Measurements from ENCODE around the gene P2RY11. TPM values are rescaled to one million over a fixed set of nuclear protein-coding genes. Genes with fewer than 3 reads are reported as not detected.

The P2RY11 gene
- total RNA-seq, 1 donor from 2014 or later = 27.7 TPM

DNA sequence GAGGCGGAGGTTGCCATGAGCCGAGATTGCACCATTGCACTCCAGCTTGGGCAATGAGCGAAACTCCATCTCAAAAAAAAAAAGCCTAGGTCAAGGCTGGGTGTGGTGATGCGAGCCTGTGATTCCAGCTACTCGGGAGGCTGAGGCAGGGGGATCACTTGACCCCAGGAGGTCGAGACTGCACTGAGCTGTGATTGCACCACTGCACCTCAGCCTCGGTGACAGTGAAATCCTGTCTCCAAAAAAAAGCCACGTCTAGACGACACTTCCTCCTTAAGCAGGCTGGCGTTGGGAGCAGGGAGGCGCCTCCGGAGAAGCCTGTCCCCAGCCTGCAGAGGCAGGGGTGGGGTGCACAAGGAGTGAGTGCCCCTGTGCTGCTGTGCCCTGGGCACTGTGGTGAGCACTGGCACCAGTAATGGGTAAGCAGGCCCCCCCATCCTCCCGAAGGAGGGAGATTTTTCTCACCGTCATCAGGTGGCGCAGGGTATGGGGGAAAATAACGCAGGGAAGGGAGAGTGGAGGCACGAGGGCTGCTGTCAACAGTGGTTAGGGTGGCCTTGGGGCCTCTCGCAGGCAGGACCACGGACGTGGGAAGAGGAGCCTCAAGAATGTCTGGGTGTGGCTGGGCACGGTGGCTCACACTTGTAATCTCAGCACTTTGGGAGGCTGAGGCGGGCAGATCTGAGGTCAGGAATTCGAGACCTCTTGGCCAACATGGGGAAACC is 706 bp downstream of the P2RY11 start:
- intact Hi-C loops (cut with micrococcal nuclease) = loop anchor here (5.0 kb wide), 1 partner anchor 180 kb away; no protein-coding TSS in a partner anchor

- intact Hi-C loops (cut with micrococcal nuclease) = loop anchor here (1.0 to 5.0 kb wide), 2 partner anchors 39 to 181 kb away; no protein-coding TSS in a partner anchor
These were observed 1.6 kb downstream of the P2RY11 start for GRCh38 chr19:10112895-10113591.

- intact Hi-C loops (cut with micrococcal nuclease) = loop anchor here (1.0 to 5.0 kb wide), 2 partner anchors 39 to 181 kb away; no protein-coding TSS in a partner anchor
These were observed 2.1 kb downstream of the P2RY11 start for GRCh38 chr19:10113592-10113963.

- intact Hi-C loops (cut with micrococcal nuclease) = loop anchor here (1.0 to 5.0 kb wide), 2 partner anchors 40 to 182 kb away; no protein-coding TSS in a partner anchor
These were observed 2.6 kb downstream of the P2RY11 start for GRCh38 chr19:10113964-10114650.

DNA sequence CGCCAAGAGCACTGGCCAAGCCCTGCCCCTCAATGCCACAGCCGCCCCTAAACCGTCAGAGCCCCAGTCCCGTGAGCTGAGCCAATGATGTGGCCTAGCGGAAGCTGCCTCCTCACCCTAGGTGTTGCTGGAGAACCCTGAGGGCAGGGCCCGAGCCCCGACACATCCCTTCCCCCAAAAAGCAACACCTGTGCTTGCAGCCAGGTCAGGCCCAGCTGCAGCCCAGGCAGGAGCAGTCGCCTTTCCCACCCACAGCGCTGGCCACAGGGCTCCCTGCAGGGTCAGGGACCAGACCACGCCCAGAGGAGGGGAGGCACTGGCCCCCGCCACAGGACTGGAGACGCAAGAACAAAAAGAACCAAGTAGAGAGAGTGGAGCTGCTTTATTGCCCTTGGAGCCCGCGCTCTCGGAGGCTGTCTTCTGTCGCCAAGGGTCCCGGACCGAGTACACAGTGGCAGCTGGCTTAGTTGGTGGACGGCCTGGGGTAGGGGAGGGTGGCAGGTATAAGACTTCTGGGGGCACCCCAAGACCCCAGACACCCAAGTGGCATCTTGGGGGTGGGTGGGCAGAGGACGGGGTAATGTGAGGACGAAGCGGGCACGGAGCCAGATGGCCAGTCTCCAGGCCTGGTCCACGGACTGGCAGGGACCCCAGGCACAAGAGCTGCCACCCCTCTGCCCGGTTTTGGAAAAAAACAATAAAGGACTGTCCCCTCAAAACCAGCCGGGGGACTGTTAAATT is 3.3 kb downstream of the P2RY11 start:
- intact Hi-C loops (cut with micrococcal nuclease) = loop anchor here (5.0 kb wide), 1 partner anchor 183 kb away; no protein-coding TSS in a partner anchor

DNA sequence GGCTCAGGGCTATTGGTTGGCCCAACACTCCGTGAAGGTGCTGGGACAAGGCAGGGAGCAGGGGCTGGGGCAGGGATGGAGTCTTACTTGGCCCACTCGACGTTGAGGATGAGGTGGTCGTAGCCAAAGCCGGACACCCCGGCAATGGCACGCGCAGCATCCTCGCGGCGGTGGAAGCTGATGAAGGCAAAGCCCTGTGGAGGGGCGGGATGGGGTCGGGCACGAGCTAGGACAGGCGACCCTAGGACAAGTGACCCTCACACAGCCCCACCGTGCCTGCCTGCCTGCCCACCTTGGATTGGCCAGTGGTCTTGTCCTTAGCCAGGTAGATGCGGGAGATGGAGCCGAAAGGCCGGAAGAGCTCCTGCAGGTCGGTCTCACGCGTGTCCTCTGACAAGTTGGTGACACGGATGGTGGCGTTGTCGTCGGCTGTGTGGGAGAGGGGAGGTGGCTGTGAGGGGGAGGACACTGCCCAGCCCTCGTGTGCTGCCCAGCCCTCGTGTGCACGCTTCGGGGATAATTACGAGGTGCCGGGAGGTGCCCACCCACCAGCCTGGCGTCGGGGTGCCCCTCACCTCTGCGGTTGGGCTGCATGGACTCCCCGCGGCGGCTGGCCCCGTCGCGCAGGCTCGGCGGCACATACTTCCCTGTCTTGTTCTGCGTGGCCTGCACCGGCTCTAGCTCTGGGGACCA is 4.0 kb downstream of the P2RY11 start:
- intact Hi-C loops (cut with micrococcal nuclease) = no loop called here

GRCh38 chr19:10116085-10116865 is 4.8 kb downstream of the P2RY11 start:
- intact Hi-C loops (cut with micrococcal nuclease) = no loop called here

DNA sequence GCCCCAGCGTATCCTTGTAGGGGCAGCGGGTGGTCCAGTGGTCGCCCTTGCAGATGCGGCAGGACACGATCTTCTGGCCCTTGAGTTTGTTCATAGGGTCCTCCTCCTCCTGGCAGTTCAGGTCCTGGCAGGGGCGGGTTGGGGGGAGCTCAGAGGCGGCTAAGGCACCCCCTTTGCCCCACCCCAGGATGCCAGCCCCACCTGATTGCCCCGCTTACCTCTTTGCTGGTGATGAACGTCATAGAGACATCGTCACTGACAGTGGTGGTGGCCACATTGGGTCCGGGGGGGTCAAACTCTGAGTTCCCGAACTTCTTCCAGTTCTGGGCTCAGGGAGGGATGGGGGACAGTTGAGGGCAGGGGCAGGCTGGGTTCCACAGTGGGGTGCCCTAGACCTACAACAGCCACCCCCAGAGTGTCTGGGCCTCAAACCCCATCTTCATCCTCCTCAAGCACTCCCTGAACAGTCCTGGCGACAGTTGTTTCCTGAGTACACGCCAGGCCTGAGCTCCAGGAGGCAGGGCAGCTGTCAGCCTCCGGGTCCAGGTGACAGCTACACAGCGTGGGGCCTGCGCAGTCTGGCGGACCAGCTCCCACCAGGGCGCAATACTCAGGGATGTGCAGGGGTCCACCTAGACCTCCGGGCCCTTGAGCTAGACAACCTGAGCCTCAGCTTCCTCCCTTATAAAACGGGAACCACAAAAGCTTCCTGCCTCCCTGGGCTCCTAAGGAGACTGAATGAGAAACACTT is 5.5 kb downstream of the P2RY11 start:
- intact Hi-C loops (cut with micrococcal nuclease) = no loop called here

- intact Hi-C loops (cut with micrococcal nuclease) = loop anchor here (2.0 kb wide), 1 partner anchor 14 kb away; no protein-coding TSS in a partner anchor
These were observed 7.5 kb downstream of the P2RY11 start for GRCh38 chr19:10118960-10119359.

GRCh38 chr19:10120538-10121189 is 9.2 kb downstream of the P2RY11 start:
- intact Hi-C loops (cut with micrococcal nuclease) = no loop called here

- intact Hi-C loops (cut with micrococcal nuclease) = no loop called here
These were observed 10.6 kb downstream of the P2RY11 start for GRCh38 chr19:10122045-10122444.

- intact Hi-C loops (cut with micrococcal nuclease) = no loop called here
These were observed 12.9 kb downstream of the P2RY11 start for GRCh38 chr19:10124429-10124828.

DNA sequence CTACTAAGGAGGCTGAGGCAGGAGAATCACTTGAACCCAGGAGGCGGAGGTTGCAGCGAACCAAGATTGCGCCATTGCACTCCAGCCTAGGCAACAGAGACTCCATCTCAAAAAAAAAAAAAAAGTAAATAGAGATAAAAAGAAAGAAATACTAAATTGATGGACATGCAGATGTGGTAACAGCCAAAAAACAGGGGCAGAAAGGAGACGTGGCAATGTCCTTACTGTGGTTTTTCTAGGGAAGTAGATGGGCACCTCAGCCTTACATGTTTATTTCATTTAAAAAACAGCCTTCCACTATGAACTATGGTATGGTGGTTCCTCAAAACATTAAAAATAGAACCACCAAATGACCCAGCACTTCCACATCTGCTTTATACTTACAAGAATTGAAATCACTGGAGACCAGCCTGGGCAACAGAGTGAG is 14.7 kb downstream of the P2RY11 start:
- intact Hi-C loops (cut with micrococcal nuclease) = no loop called here

GRCh38 chr19:10132905-10133304 is 21.4 kb downstream of the P2RY11 start:
- intact Hi-C loops (cut with micrococcal nuclease) = no loop called here

- intact Hi-C loops (cut with micrococcal nuclease) = no loop called here
These were observed 22.1 kb downstream of the P2RY11 start for GRCh38 chr19:10133596-10133995.

GRCh38 chr19:10134040-10134439 is 22.5 kb downstream of the P2RY11 start:
- intact Hi-C loops (cut with micrococcal nuclease) = no loop called here

DNA sequence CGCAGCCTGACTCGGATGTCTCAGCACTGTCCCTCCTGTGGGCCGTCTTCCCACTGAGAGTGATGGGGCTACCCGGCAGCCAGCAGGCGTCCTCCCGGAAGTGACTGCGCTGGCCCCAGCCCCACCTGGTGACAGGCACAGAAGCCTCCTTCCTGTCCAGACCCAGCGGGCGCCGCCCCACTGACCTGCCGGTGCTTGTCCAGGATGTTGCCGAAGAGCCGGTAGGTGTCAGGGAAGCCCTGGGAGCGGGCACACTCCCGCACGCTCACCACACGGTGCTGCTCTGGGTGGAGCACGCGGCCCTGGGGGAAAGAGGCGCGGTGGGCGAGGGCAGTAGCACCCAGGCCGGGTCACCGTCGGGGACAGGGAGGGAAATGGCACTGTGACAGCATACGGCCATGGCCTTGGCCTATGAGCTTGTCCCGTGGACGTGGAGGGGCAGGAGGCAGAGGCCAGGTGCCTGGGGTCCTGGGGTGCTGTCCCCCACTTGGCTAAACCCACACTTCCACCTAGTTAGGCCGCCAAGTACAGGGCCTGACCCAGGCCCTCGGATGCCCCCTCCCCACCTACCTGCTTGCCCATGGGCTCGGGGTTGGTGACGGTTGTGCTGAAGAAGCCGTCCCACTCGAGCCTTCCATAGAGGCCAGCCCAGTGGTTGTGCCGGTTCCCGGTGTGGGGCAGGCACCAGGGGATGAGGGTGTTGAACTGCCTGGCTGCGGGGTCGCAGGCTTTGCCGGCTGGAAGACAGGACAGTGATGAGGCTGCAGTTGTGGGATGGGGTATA is 24.2 kb downstream of the P2RY11 start:
- intact Hi-C loops (cut with micrococcal nuclease) = no loop called here

GRCh38 chr19:10136936-10137335 is 25.4 kb downstream of the P2RY11 start:
- intact Hi-C loops (cut with micrococcal nuclease) = no loop called here

All from T-helper 2 cell treated with Interferon-gamma antibody and Interleukin-4, amounts not matched to agents 100 ng/mL and 5 ng/mL, for 36 hours (primary cell).